ENCODE results near the gene ZNF570. TPM values are rescaled to one million over a fixed set of nuclear protein-coding genes. Genes with fewer than 3 reads are reported as not detected.

The ZNF570 gene
- total and polyA plus RNA-seq, 2 of the 8 experiments (the other 6 are each of a cell fraction or from before 2014, with no cell fraction given), result 1.0 to 5.4 TPM

GRCh38 chr19:37452500-37453245 is 16.5 kb upstream of the ZNF570 start:
- Histone ChIP-seq H4K5ac (ENCODE audit: insufficient read length, low read depth, low read length) (no peak overlapping the region), H3K4ac (replicated peaks; ENCODE audit: insufficient read length, low read depth, low read length) (no peak overlapping the region), H4K8ac (ENCODE audit: extremely low read depth, insufficient read depth, low read length) (no peak overlapping the region), H3K4me3 (ENCODE audit: extremely low read depth in 1 of 4, insufficient read depth in 2 of 4, low read depth in 3 of 4, low read length in 4 of 4) (no peak overlapping the region), H4K91ac (replicated peaks; ENCODE audit: insufficient read length, low read length) (no peak overlapping the region), H2BK5ac (ENCODE audit: low read depth, low read length) (no peak overlapping the region), H3K79me2 (ENCODE audit: control insufficient read depth in 1 of 2, insufficient read depth in 2 of 2, low read length in 2 of 2) (no peaks in the 10 kb centered on the region), H3K27me3 (replicated peaks in 1 of 4; ENCODE audit: control insufficient read depth in 3 of 4, extremely low read depth in 1 of 4, insufficient read depth in 3 of 4, low read length in 3 of 4) (no peaks in the 10 kb centered on the region), H3K4me1 (replicated peaks in 1 of 4; ENCODE audit: control insufficient read depth in 3 of 4, insufficient read depth in 4 of 4, low read length in 3 of 4) (no peaks in the 10 kb centered on the region), H3K23me2 (ENCODE audit: low read depth, low read length) (no peaks in the 10 kb centered on the region), H3K9me3 (ENCODE audit: insufficient read depth in 2 of 2, low read depth in 1 of 2, low read length in 1 of 2) (peaks cover 53 to 60% of the 10 kb centered on the region in 2 experiments), H2BK12ac (ENCODE audit: low read depth, low read length) (no peak overlapping the region), H3K23ac (ENCODE audit: insufficient read length) (no peak overlapping the region), H2AK5ac (ENCODE audit: low read depth, low read length) (no peak overlapping the region), H3K79me1 (ENCODE audit: low read depth, low read length) (no peaks in the 10 kb centered on the region), H3K27ac (ENCODE audit: low read depth, low read length) (no peak overlapping the region), H3K14ac (ENCODE audit: insufficient read length) (no peak overlapping the region), H2BK15ac (ENCODE audit: low read length) (no peak overlapping the region), H3K56ac (replicated peaks; ENCODE audit: insufficient read length, low read depth, low read length) (no peak overlapping the region), H3K4me2 (ENCODE audit: insufficient read depth in 1 of 2, low read depth in 2 of 2, low read length in 2 of 2) (no peak overlapping the region), H2BK20ac (ENCODE audit: low read length) (no peak overlapping the region), H2AFZ (ENCODE audit: low read length) (no peak overlapping the region), H3K9ac (replicated peaks in 1 of 4; ENCODE audit: extremely low read depth in 1 of 4, low read depth in 3 of 4, low read length in 3 of 4) (no peak overlapping the region), H3K36me3 (ENCODE audit: control insufficient read depth in 2 of 4, insufficient read depth in 4 of 4, low read length in 3 of 4) (peaks cover 0 to 25% (median 5%) of the 10 kb centered on the region in 4 experiments; a peak in 5 of 8 replicates), H3K18ac (ENCODE audit: extremely low read depth, low read length) (no peak overlapping the region), H2BK120ac (replicated peaks; ENCODE audit: low read depth, low read length) (no peak overlapping the region), H4K20me1 (replicated peaks in 1 of 2; ENCODE audit: control insufficient read depth in 1 of 2, insufficient read depth in 2 of 2, low read length in 2 of 2) (no peaks in the 10 kb centered on the region)
- CTCF ChIA-PET (ENCODE audit: partially characterized antibody), result interaction anchor here (0.9 kb wide), 1 partner anchor 9 kb away, joined by 3 read pairs; no protein-coding TSS in a partner anchor
- FAIRE-seq, result no peak
- TF ChIP-seq YY1 (IDR thresholded peaks at IDR 0.05; ENCODE audit: low read depth, low read length) (no peak), JUND (IDR thresholded peaks at IDR 0.05; ENCODE audit: low read length) (no peak), SAP30 (IDR thresholded peaks at IDR 0.05; ENCODE audit: insufficient read depth, insufficient replicate concordance, low read length) (no peak), CBX5 (IDR thresholded peaks at IDR 0.05; ENCODE audit: low read depth, low read length) (no peak), EP300 (IDR thresholded peaks at IDR 0.05; ENCODE audit: borderline replicate concordance in 1 of 2, low read depth in 2 of 2, low read length in 2 of 2) (no peak), NANOG (IDR thresholded peaks at IDR 0.05; ENCODE audit: insufficient read depth, low read depth, low read length, poor library complexity, severe bottlenecking) (no peak), SIX5 (IDR thresholded peaks at IDR 0.05; ENCODE audit: low read depth, low read length) (no peak), TAF7 (optimal IDR thresholded peaks at IDR 0.05; ENCODE audit: borderline replicate concordance, low read depth, low read length) (no peak), SP2 (IDR thresholded peaks at IDR 0.05; ENCODE audit: low read length) (no peak), GABPA (IDR thresholded peaks at IDR 0.05; ENCODE audit: borderline replicate concordance, insufficient read depth, low read length) (no peak), TCF12 (IDR thresholded peaks at IDR 0.05; ENCODE audit: low read depth, low read length) (no peak)
- WGBS, 2 experiments (ENCODE audit: extremely low coverage in 1 of 2, insufficient coverage in 1 of 2, insufficient read length in 1 of 2, insufficient replicate concordance in 2 of 2, low coverage in 1 of 2, low lambda C conversion rate in 2 of 2, missing lambda C conversion rate in 1 of 2), result 88% methylated on average over 4 of the region's 4 CpGs; no CpG with 5 or more reads in 1 of the 2 experiments
- DNase-seq (ENCODE audit: low read depth in 1 of 2, low spot score in 2 of 2), result no peak
- POLR2A ChIA-PET (ENCODE audit: partially characterized antibody), result no interaction called here

Data from H1 (cell line).